ENCODE results near the gene TMEM214. TPM values are rescaled to one million over a fixed set of nuclear protein-coding genes. Genes with fewer than 3 reads are reported as not detected.
A peak's percentile ranks its signal among the peaks of the same experiment; 100 is the strongest.

Gene TMEM214
- total and polyA plus RNA-seq, 8 donors: 17.1 to 206 (median 35.6) TPM

DNA sequence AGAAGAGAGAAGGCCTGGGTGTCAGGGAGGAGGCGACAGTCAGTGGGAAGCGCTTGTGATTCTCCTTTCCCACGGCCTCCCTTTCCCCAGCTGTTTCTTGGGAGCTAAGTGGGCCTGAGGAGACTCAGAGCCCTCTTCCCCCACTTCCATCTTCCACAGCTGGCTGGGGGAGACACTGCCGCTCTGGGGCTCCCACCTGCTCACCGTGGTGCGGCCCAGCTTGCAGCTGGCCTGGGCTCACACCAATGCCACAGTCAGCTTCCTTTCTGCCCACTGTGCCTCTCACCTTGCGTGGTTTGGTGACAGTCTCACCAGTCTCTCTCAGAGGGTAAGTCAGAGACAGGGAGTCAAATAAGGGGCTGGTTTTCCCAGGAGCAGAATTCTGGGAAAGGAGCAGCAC is 7.1 kb downstream of the TMEM214 start:
- no peaks in the 10 kb centered on the region for H3K27me3 ChIP-seq
- no peak for DNase-seq
- H3K4me3 ChIP-seq: no peak overlapping the region
- intact Hi-C loops (cut with DNase I; ENCODE audit: low total_unique reads): loop anchor here (10.0 kb wide), 1 partner anchor 45 kb away; the partner anchor contains the start of gene KHK
- peaks cover 0 to 17% (median 6%) of the 10 kb centered on the region in 4 donors for H3K4me1 ChIP-seq
- peaks cover 64 to 83% (median 70%) of the 10 kb centered on the region in 4 donors for H3K36me3 ChIP-seq
- TF ChIP-seq, protein P1, sequence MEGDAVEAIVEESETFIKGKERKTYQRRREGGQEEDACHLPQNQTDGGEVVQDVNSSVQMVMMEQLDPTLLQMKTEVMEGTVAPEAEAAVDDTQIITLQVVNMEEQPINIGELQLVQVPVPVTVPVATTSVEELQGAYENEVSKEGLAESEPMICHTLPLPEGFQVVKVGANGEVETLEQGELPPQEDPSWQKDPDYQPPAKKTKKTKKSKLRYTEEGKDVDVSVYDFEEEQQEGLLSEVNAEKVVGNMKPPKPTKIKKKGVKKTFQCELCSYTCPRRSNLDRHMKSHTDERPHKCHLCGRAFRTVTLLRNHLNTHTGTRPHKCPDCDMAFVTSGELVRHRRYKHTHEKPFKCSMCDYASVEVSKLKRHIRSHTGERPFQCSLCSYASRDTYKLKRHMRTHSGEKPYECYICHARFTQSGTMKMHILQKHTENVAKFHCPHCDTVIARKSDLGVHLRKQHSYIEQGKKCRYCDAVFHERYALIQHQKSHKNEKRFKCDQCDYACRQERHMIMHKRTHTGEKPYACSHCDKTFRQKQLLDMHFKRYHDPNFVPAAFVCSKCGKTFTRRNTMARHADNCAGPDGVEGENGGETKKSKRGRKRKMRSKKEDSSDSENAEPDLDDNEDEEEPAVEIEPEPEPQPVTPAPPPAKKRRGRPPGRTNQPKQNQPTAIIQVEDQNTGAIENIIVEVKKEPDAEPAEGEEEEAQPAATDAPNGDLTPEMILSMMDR (IDR thresholded peaks at IDR 0.05): no peak
- TF ChIP-seq EP300 (IDR thresholded peaks at IDR 0.05): no peak
- TF ChIP-seq POLR2AphosphoS5 (IDR thresholded peaks at IDR 0.05): no peak
- no peak for TF ChIP-seq POLR2A (IDR thresholded peaks at IDR 0.05)
- H3K27ac ChIP-seq: no peak overlapping the region
- no peaks in the 10 kb centered on the region for H3K9me3 ChIP-seq
- WGBS, 5 donors: 93 to 96% (median 95%) methylated on average over 6 to 7 of the region's 7 CpGs

GRCh38 chr2:27040282-27040681 is 7.5 kb downstream of the TMEM214 start:
- 83 to 92% (median 89%) methylated on average over 6 to 8 of the region's 8 CpGs for WGBS, 5 donors
- H3K9me3 ChIP-seq: no peaks in the 10 kb centered on the region
- TF ChIP-seq POLR2AphosphoS5 (IDR thresholded peaks at IDR 0.05): no peak
- H3K27ac ChIP-seq: no peak overlapping the region
- peaks cover 60 to 79% (median 67%) of the 10 kb centered on the region in 4 donors for H3K36me3 ChIP-seq
- H3K27me3 ChIP-seq: no peaks in the 10 kb centered on the region
- peaks cover 0 to 13% (median 3%) of the 10 kb centered on the region in 4 donors for H3K4me1 ChIP-seq
- H3K4me3 ChIP-seq: no peak overlapping the region
- intact Hi-C loops (cut with DNase I; ENCODE audit: low total_unique reads): no loop called here
- no peak for DNase-seq

DNA sequence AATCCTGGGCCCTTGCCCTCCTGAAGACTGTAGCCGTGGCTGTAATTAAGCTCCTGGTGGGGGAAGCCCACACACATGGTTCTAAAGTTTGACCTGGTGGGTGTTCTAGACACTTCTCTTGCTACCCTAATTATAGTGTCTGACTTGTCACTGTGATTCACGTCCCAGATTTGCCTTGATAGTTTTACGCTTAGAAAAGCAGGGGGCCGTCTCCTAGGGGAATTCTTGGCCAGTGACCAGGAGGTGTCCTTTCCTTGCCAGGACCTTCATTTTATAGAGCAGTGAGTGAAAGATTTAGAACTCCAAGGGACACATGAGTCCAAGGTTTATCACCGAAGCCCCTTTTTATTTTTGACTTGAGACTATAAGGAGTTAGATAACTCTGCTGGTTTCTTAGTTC is 9.0 kb downstream of the TMEM214 start:
- WGBS, 5 donors: 52 to 79% (median 74%) methylated on average over 5 of the region's 5 CpGs

GRCh38 chr2:27042159-27042661 is 9.4 kb downstream of the TMEM214 start:
- Histone ChIP-seq H3K27ac (peak overlapping the region in 1 of 5 donors; percentile 20), H3K4me3 (no peak overlapping the region), H3K9me3 (no peaks in the 10 kb centered on the region), H3K27me3 (no peaks in the 10 kb centered on the region), H3K4me1 (peaks cover 0 to 12% (median 0%) of the 10 kb centered on the region in 4 donors), H3K36me3 (peaks cover 42 to 59% (median 47%) of the 10 kb centered on the region in 4 donors)
- intact Hi-C loops (cut with DNase I; ENCODE audit: low total_unique reads): no loop called here
- 80 to 85% (median 82%) methylated on average over 10 of the region's 10 CpGs for WGBS, 5 donors
- peak in 1 of 2 donors; percentile 19 for DNase-seq
- no peak for TF ChIP-seq POLR2A (IDR thresholded peaks at IDR 0.05)
- TF ChIP-seq POLR2AphosphoS5 (IDR thresholded peaks at IDR 0.05): peak in 1 of 3 donors; percentile 4

More for the DNA sequence above, 9.0 kb downstream of the TMEM214 start:
- TF ChIP-seq EP300 (IDR thresholded peaks at IDR 0.05) (no peak), POLR2AphosphoS5 (IDR thresholded peaks at IDR 0.05) (no peak), POLR2A (IDR thresholded peaks at IDR 0.05) (no peak)
- TF ChIP-seq, protein P1 (IDR thresholded peaks at IDR 0.05): no peak
- Histone ChIP-seq H3K4me1 (peaks cover 0 to 12% (median 0%) of the 10 kb centered on the region in 4 donors), H3K27me3 (no peaks in the 10 kb centered on the region), H3K9me3 (no peaks in the 10 kb centered on the region), H3K27ac (peak overlapping the region in 1 of 5 donors; percentile 20), H3K36me3 (peaks cover 47 to 64% (median 52%) of the 10 kb centered on the region in 4 donors), H3K4me3 (no peak overlapping the region)
- intact Hi-C loops (cut with DNase I; ENCODE audit: low total_unique reads): no loop called here
- no peak for DNase-seq

DNA sequence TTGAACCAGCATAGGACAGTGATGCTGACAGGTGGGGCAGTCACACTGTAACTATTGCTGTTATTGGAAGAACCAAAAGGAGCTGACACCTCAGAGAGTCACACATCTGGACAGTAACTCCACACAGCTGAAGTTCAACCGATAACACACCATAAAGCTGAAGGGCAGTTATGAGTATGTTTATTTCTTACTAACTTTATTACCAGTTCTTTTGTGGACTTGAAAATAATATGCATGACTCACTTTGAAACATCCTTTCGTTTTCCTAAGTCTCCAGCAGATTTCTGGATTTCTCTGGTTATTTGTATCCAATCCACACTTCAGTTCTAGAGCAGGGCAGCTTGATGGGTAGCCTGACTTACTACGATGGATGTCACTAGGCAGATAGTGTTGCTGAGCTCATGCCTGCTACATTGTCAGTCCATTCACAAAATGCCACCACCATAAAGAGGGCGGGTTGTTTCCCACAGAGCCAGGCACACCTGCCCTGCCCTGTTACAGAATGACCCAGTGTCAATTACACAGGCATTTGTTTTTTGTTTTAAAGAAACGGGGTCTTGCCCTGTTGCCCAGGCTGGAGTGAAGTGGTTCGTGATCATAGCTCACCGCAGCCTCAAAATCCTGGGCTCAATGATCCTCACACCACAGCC is 10.3 kb downstream of the TMEM214 start:
- DNase-seq: no peak
- no peak for TF ChIP-seq EP300 (IDR thresholded peaks at IDR 0.05)
- no peak for TF ChIP-seq POLR2A (IDR thresholded peaks at IDR 0.05)
- TF ChIP-seq POLR2AphosphoS5 (IDR thresholded peaks at IDR 0.05): no peak
- TF ChIP-seq, protein P1 (IDR thresholded peaks at IDR 0.05): no peak
- 85 to 91% (median 88%) methylated on average over 7 of the region's 7 CpGs for WGBS, 5 donors

More for the DNA sequence above, 10.3 kb downstream of the TMEM214 start:
- peaks cover 33 to 50% (median 38%) of the 10 kb centered on the region in 4 donors for H3K36me3 ChIP-seq
- peaks cover 0 to 12% (median 0%) of the 10 kb centered on the region in 4 donors for H3K4me1 ChIP-seq
- no peak overlapping the region for H3K27ac ChIP-seq
- intact Hi-C loops (cut with DNase I; ENCODE audit: low total_unique reads): no loop called here
- H3K4me3 ChIP-seq: no peak overlapping the region
- no peaks in the 10 kb centered on the region for H3K27me3 ChIP-seq
- H3K9me3 ChIP-seq: no peaks in the 10 kb centered on the region

Data from stomach (tissue), 9 donors.